H9 (cell line): ENCODE data around the gene ANKK1. TPM values are rescaled to one million over a fixed set of nuclear protein-coding genes. Genes with fewer than 3 reads are reported as not detected.

Source experiments
- DNase-seq: peaks from one replicate; pipeline ENCODE4 v3.0.0-alpha.2; 2017
- H2AFZ ChIP-seq: one replicate; pipeline ENCODE4 v1.6.1; 2013; ENCODE audit warnings: mild to moderate bottlenecking, low read length, control low read depth, moderate library complexity
- H2AK5ac ChIP-seq: 2 replicates; pipeline ENCODE4 v1.6.1; 2013; ENCODE audit warnings: low read length, control low read depth, mixed read lengths; ENCODE audit not compliant: insufficient read length
- H2BK120ac ChIP-seq: one replicate; pipeline ENCODE4 v1.6.1; 2013; ENCODE audit warnings: low read depth, mild to moderate bottlenecking, low read length, control low read depth, inconsistent platforms; ENCODE audit not compliant: poor library complexity, severe bottlenecking
- H2BK12ac ChIP-seq: 2 replicates; pipeline ENCODE4 v1.6.1; 2013; ENCODE audit warnings: low read length, control low read depth, mixed read lengths, low read depth; ENCODE audit not compliant: insufficient read length
- H2BK15ac ChIP-seq: 2 replicates; pipeline ENCODE4 v1.6.1; 2013; ENCODE audit warnings: low read depth, low read length, control low read depth
- H2BK20ac ChIP-seq: one replicate; pipeline ENCODE4 v1.6.1; 2013; ENCODE audit warnings: low read depth, mild to moderate bottlenecking, low read length, control low read depth, inconsistent platforms; ENCODE audit not compliant: poor library complexity, severe bottlenecking
- H2BK5ac ChIP-seq: 2 replicates; pipeline ENCODE4 v1.6.1; 2013; ENCODE audit warnings: low read length, control low read depth, mixed read lengths; ENCODE audit not compliant: insufficient read length
- H3K14ac ChIP-seq: 2 replicates; pipeline ENCODE4 v1.6.1; 2013; ENCODE audit warnings: low read length, control low read depth; ENCODE audit not compliant: insufficient read depth
- H3K18ac ChIP-seq: 2 replicates; pipeline ENCODE4 v1.6.1; 2013; ENCODE audit warnings: low read depth, mild to moderate bottlenecking, mixed read lengths, low read length, control low read depth; ENCODE audit not compliant: insufficient read length
- H3K23ac ChIP-seq: 2 replicates; pipeline ENCODE4 v1.6.1; 2013; ENCODE audit warnings: low read length, control low read depth, mixed read lengths, low read depth; ENCODE audit not compliant: insufficient read length
- H3K23me2 ChIP-seq: 2 replicates; pipeline ENCODE4 v1.6.1; 2013; ENCODE audit warnings: low read depth, mild to moderate bottlenecking, mixed read lengths, low read length, control low read depth; ENCODE audit not compliant: insufficient read length, poor library complexity, severe bottlenecking
- H3K27ac ChIP-seq: 2 replicates; pipeline ENCODE4 v1.5.1; 2013; ENCODE audit warnings: low read length, control low read depth, mixed read lengths, low read depth; ENCODE audit not compliant: insufficient read length
- H3K27me3 ChIP-seq: 2 replicates; pipeline ENCODE4 v1.6.1; 2013; ENCODE audit warnings: low read length, control low read depth, inconsistent platforms; ENCODE audit not compliant: insufficient read depth
- H3K4ac ChIP-seq: 2 replicates; pipeline ENCODE4 v1.6.1; 2013; ENCODE audit warnings: low read depth, mild to moderate bottlenecking, control low read depth, inconsistent platforms, low read length, moderate library complexity
- H3K4me1 ChIP-seq: 2 replicates; pipeline ENCODE4 v1.6.1; 2013; ENCODE audit warnings: low read length, control low read depth, inconsistent platforms; ENCODE audit not compliant: insufficient read depth
- H3K4me2 ChIP-seq: 2 replicates; pipeline ENCODE4 v1.6.1; 2013; ENCODE audit warnings: low read length, control low read depth, mixed read lengths; ENCODE audit not compliant: insufficient read length, insufficient read depth
- H3K56ac ChIP-seq: 2 replicates; pipeline ENCODE4 v1.6.1; 2013; ENCODE audit warnings: low read depth, mild to moderate bottlenecking, mixed read lengths, low read length, control low read depth; ENCODE audit not compliant: insufficient read length
- H3K79me1 ChIP-seq: 2 replicates; pipeline ENCODE4 v1.6.1; 2013; ENCODE audit warnings: low read depth, mild to moderate bottlenecking, moderate library complexity, low read length, control low read depth, inconsistent platforms; ENCODE audit not compliant: insufficient read depth, poor library complexity, severe bottlenecking
- H3K79me2 ChIP-seq: 2 replicates; pipeline ENCODE4 v1.6.1; 2013; ENCODE audit warnings: low read length, control low read depth, inconsistent platforms; ENCODE audit not compliant: insufficient read depth
- H3K9ac ChIP-seq: 2 replicates; pipeline ENCODE4 v1.6.1; 2013; ENCODE audit warnings: low read length, control low read depth, mixed read lengths; ENCODE audit not compliant: insufficient read length; ENCODE audit errors: extremely low read depth
- H3K9me3 ChIP-seq: one replicate; pipeline ENCODE4 v1.6.1; 2013; ENCODE audit warnings: low read depth, low read length, inconsistent platforms; ENCODE audit not compliant: control insufficient read depth
- H3T11ph ChIP-seq: one replicate; pipeline ENCODE4 v1.6.1; 2013; ENCODE audit warnings: mild to moderate bottlenecking, low read length, control low read depth, inconsistent platforms
- H4K20me1 ChIP-seq: one replicate; pipeline ENCODE4 v1.6.1; 2013; ENCODE audit not compliant: control insufficient read depth, insufficient read length, insufficient read depth
- H4K5ac ChIP-seq: 2 replicates; pipeline ENCODE4 v1.6.1; 2013; ENCODE audit warnings: low read depth, mild to moderate bottlenecking, mixed read lengths, low read length, control low read depth; ENCODE audit not compliant: insufficient read length
- H4K8ac ChIP-seq: replicated peaks from 2 replicates; pipeline ENCODE4 v1.6.1; 2013; ENCODE audit warnings: low read length, control low read depth, mixed read lengths, low read depth; ENCODE audit not compliant: insufficient read length
- H4K91ac ChIP-seq: 2 replicates; pipeline ENCODE4 v1.6.1; 2013; ENCODE audit warnings: low read depth, mild to moderate bottlenecking, moderate library complexity, mixed read lengths, low read length, control low read depth; ENCODE audit not compliant: insufficient read length
- H3K27ac Mint-ChIP-seq, 3 experiments: 2 replicates in 2 of 3; 3 replicates in 1 of 3; pipeline ENCODE4 v1.8.0; 2020 to 2021; ENCODE audit warnings: mixed read lengths in 3 of 3, mild to moderate bottlenecking in 1 of 3, moderate library complexity in 1 of 3
- H3K27me3 Mint-ChIP-seq: 2 replicates; pipeline ENCODE4 v1.8.0; 2021; ENCODE audit warnings: low read depth, mild to moderate bottlenecking, moderate library complexity, mixed read lengths
- H3K36me3 Mint-ChIP-seq, 3 experiments: 2 replicates in 2 of 3; 3 replicates in 1 of 3; pipeline ENCODE4 v1.8.0; 2020 to 2021; ENCODE audit warnings: low read depth in 3 of 3, mixed read lengths in 3 of 3; ENCODE audit not compliant: insufficient read depth in 1 of 3
- H3K4me1 Mint-ChIP-seq, 2 experiments: 2 replicates each; pipeline ENCODE4 v1.8.0; 2020; ENCODE audit warnings: mixed read lengths in 2 of 2
- H3K4me3 Mint-ChIP-seq, 2 experiments: 2 replicates in 1 of 2; 3 replicates in 1 of 2; pipeline ENCODE4 v1.8.0; 2020 to 2021; ENCODE audit warnings: mild to moderate bottlenecking in 2 of 2, mixed read lengths in 2 of 2, moderate library complexity in 1 of 2
- H3K9me3 Mint-ChIP-seq, 2 experiments: 2 replicates in 1 of 2; 3 replicates in 1 of 2; pipeline ENCODE4 v1.8.0; 2020; ENCODE audit warnings: mild to moderate bottlenecking in 2 of 2, mixed read lengths in 2 of 2, moderate library complexity in 1 of 2
- WGBS: extraction: QIAGEN DNeasy Blood & Tissue Kit; methylation state at CpG from one replicate; pipeline ENCODE4 v1.1.7; 2013; ENCODE audit warnings: missing lambda C conversion rate, low lambda C conversion rate, mixed read lengths; ENCODE audit not compliant: insufficient read length; ENCODE audit errors: extremely low coverage; 5-methylcytosine and 5-hydroxymethylcytosine counted together
- long read RNA-seq: library from polyadenylated mRNA; unstranded; transcript quantifications from one replicate; pipeline ENCODE4 v2.0.0, GENCODE V29; 2020
- total RNA-seq: library from RNA; stranded (reverse); gene quantifications from 2 replicates; pipeline ENCODE4 v1.2.1, GENCODE V29; 2021
- TF ChIP-seq, protein P1 (sequence below): fragments of 200-600 bp; sonication (generic); conservative IDR thresholded peaks from 3 replicates; pipeline ENCODE4 v1.8.0; 2021; ENCODE audit warnings: antibody characterized with exemption, mild to moderate bottlenecking

Gene ANKK1, protein sequence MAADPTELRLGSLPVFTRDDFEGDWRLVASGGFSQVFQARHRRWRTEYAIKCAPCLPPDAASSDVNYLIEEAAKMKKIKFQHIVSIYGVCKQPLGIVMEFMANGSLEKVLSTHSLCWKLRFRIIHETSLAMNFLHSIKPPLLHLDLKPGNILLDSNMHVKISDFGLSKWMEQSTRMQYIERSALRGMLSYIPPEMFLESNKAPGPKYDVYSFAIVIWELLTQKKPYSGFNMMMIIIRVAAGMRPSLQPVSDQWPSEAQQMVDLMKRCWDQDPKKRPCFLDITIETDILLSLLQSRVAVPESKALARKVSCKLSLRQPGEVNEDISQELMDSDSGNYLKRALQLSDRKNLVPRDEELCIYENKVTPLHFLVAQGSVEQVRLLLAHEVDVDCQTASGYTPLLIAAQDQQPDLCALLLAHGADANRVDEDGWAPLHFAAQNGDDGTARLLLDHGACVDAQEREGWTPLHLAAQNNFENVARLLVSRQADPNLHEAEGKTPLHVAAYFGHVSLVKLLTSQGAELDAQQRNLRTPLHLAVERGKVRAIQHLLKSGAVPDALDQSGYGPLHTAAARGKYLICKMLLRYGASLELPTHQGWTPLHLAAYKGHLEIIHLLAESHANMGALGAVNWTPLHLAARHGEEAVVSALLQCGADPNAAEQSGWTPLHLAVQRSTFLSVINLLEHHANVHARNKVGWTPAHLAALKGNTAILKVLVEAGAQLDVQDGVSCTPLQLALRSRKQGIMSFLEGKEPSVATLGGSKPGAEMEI
- 0.11 and 0.20 TPM in 2 replicates for total RNA-seq
- long read RNA-seq, partial matches to known transcripts, result 0 of 1 reads
- long read RNA-seq, other reads (novel, unspliced or antisense), result 1 of 1 reads

DNA sequence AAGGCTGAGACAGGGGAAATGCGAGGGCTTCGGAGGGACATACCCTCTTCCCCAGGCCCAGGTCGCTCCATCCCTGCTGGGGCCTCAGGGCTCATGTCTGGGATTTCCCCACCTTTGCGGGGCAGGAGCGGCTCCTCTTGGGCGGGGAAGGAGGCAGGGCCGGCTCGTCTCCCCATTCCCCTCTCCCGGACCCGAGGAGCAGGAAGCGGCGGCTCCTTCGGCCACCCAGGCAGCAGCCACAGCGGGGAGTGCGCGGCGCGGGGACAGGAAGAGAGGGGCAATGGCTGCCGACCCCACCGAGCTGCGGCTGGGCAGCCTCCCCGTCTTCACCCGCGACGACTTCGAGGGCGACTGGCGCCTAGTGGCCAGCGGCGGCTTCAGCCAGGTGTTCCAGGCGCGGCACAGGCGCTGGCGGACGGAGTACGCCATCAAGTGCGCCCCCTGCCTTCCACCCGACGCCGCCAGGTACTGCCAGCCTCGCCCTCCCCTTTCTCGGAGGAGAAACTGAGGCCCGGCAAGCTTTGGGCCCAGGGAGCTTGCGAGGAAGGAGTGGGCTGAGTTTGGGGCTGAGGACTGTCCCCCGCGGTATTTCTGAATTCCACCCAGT lies at the start of gene ANKK1:
ANKK1 (plus strand) TSS at position 175 of the 607 bp plus-strand sequence; CDS start at position 281, 106 bp downstream.
- Histone ChIP-seq H4K91ac (no peak within 1 kb of the TSS), H3K23me2 (no peaks in the 10 kb centered on the region), H3K79me1 (no peaks in the 10 kb centered on the region), H3K4me2 (peak within 1 kb of the TSS; percentile 20), H2BK15ac (no peak within 1 kb of the TSS), H3K4me1 (peaks cover 2% of the 10 kb centered on the region; the same call in 1 of the 2 replicates), H3K4ac (no peak within 1 kb of the TSS; the same call in 1 of the 2 replicates), H3K9me3 (no peaks in the 10 kb centered on the region), H2BK5ac (no peak within 1 kb of the TSS), H4K8ac (no peak within 1 kb of the TSS), H2BK12ac (peak within 1 kb of the TSS; percentile 8), H3T11ph (no peak within 1 kb of the TSS), H4K20me1 (no peaks in the 10 kb centered on the region), H2BK120ac (no peak within 1 kb of the TSS), H3K27ac (no peak within 1 kb of the TSS), H2BK20ac (no peak within 1 kb of the TSS), H3K27me3 (no peaks in the 10 kb centered on the region), H3K18ac (peak within 1 kb of the TSS; percentile 90), H3K9ac (no peak within 1 kb of the TSS), H4K5ac (no peak within 1 kb of the TSS), H3K79me2 (no peaks in the 10 kb centered on the region), H3K56ac (no peak within 1 kb of the TSS), H3K23ac (no peak within 1 kb of the TSS), H3K14ac (peak within 1 kb of the TSS; percentile 98), H2AFZ (no peak within 1 kb of the TSS), H2AK5ac (no peak within 1 kb of the TSS)
- WGBS, result no CpG with 5 or more reads among the region's 46 CpGs
- Mint-ChIP-seq H3K27ac (no peak within 1 kb of the TSS), H3K9me3 (no peaks in the 10 kb centered on the region), H3K27me3 (peaks cover 9% of the 10 kb centered on the region), H3K4me1 (peaks cover 7% of the 10 kb centered on the region in 2 experiments), H3K36me3 (no peaks in the 10 kb centered on the region), H3K4me3 (peak within 1 kb of the TSS; percentile 33 to 44; a peak in 4 of 5 replicates)
- DNase-seq, result peak; percentile 87
- TF ChIP-seq, protein P1, sequence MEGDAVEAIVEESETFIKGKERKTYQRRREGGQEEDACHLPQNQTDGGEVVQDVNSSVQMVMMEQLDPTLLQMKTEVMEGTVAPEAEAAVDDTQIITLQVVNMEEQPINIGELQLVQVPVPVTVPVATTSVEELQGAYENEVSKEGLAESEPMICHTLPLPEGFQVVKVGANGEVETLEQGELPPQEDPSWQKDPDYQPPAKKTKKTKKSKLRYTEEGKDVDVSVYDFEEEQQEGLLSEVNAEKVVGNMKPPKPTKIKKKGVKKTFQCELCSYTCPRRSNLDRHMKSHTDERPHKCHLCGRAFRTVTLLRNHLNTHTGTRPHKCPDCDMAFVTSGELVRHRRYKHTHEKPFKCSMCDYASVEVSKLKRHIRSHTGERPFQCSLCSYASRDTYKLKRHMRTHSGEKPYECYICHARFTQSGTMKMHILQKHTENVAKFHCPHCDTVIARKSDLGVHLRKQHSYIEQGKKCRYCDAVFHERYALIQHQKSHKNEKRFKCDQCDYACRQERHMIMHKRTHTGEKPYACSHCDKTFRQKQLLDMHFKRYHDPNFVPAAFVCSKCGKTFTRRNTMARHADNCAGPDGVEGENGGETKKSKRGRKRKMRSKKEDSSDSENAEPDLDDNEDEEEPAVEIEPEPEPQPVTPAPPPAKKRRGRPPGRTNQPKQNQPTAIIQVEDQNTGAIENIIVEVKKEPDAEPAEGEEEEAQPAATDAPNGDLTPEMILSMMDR, result peak; percentile 88
